Choroid plexus epithelial cell (primary cell): ENCODE results near the gene PHLDB2.

Source experiments
- DNase-seq: peaks from one replicate; pipeline ENCODE4 v3.0.0-alpha.2; 2010; ENCODE audit warnings: low read depth
- H3K4me3 ChIP-seq: 2 replicates; pipeline ENCODE4 v1.5.1; 2011; ENCODE audit warnings: low read depth, mild to moderate bottlenecking, control low read depth, low read length, moderate library complexity
- TF ChIP-seq, protein P1 (sequence below): conservative IDR thresholded peaks from 2 replicates; pipeline ENCODE4 v1.5.1; 2011; ENCODE audit warnings: low read depth, mild to moderate bottlenecking, control low read depth, inconsistent platforms, low read length, moderate library complexity

The PHLDB2 gene

DNA sequence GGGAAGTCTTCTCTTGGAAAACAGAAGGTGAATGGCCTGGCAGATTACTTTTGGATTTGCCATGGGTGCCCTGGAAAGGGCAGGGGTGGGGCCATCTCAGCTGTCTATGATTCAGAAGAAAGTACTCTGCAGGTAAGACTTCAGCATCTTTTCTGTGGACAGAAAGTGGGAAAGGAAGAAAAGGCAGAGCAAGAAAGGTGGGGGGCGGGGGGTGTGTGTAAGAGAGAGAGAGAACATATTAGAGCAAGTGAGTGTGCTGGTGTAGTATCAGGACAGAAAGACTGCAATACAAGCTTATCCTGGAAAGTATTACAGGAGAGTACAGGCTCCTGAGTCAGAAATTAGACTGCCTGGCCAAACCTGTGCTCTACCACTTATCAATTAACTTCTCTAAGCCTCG, 145.1 kb downstream of the PHLDB2 start:
- no peak for DNase-seq
- TF ChIP-seq, protein P1, sequence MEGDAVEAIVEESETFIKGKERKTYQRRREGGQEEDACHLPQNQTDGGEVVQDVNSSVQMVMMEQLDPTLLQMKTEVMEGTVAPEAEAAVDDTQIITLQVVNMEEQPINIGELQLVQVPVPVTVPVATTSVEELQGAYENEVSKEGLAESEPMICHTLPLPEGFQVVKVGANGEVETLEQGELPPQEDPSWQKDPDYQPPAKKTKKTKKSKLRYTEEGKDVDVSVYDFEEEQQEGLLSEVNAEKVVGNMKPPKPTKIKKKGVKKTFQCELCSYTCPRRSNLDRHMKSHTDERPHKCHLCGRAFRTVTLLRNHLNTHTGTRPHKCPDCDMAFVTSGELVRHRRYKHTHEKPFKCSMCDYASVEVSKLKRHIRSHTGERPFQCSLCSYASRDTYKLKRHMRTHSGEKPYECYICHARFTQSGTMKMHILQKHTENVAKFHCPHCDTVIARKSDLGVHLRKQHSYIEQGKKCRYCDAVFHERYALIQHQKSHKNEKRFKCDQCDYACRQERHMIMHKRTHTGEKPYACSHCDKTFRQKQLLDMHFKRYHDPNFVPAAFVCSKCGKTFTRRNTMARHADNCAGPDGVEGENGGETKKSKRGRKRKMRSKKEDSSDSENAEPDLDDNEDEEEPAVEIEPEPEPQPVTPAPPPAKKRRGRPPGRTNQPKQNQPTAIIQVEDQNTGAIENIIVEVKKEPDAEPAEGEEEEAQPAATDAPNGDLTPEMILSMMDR, result no peak
- no peak overlapping the region for H3K4me3 ChIP-seq

DNA sequence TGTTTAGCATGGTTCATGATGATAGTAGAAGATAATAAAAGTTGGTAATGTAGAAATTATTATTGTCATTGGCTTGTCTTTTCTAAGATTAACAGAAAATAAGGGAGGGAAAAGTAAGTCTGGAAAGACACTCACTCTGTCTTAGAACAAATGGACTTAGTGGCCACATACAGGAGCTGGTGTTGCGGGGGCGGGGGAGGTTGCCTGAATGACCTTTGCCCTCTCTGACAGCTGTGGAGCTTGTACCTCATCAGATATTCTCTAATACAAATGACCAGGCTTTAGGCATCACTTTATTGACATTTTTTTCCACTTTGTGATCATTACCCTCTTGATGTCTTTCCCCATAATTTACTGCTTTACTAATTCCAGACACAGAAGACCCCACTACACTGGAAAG, 145.6 kb downstream of the PHLDB2 start:
- H3K4me3 ChIP-seq, result no peak overlapping the region
- TF ChIP-seq, protein P1, result no peak
- no peak for DNase-seq

DNA sequence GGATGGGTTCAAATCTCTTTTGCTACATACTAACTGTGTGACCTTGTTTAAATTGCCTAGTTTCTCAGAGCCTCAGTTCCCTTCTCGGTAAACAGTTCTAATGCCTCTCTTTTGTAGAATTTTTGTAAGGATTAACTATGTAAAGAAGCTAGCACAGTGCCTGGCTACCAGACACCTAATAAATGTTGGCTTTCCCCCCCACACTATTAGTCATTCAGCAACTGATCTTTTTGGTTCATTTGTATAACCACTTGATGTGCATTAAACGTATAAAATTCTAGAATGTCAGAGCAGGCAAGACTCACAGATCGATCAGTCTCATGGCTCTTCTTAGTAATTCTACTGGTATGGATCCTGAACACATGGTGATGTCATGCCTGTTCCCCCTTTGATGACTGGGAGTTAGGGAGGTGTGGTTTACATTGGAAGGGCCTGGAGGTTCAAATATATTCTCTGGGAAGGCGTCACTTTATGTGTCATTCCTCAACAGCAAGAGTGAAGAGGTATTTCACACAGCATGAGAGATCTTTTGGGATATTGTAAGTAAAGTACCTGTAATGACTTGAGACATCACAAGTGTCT, 146.1 kb downstream of the PHLDB2 start:
- DNase-seq, result no peak
- TF ChIP-seq, protein P1, result no peak
- H3K4me3 ChIP-seq, result no peak overlapping the region

DNA sequence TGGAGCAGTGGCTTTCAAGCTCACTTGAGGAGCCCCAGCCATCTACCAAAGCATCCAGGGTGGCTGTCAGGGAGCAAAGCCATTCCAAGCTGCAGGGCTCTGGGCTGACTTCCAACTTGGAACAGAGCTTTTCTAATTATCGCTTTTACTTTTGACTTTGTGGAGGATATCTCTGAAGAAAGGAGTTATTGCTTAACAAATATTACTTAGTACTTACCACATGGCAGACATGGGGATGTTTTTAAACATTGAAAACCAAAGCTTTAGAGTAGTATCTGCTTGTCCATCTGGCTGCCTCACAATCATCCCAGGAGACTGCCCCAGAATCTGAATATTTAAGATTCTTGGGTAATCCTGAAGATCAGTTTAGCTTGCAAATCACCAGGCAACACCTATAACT, 148.6 kb downstream of the PHLDB2 start:
- H3K4me3 ChIP-seq, result no peak overlapping the region
- TF ChIP-seq, protein P1, result no peak
- DNase-seq, result peak; percentile 85

DNA sequence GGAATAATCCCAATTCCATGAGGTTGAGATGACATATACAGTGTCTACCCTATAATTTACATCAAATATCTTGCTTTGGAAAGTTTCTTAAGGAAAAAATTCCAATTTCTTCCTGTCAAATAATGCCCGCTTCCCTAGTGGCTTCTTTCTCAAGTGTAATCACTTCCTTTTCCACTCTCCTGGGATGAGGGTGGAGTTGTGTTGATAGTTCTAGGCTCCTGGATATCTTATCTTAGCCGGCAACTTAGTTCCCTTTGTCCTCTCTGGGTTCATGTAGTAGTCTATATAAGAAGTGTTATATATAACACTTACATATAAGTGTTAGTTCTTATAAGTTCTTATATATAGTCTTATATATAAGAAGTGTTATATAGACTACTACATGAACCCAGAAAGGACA, 150.6 kb downstream of the PHLDB2 start:
- H3K4me3 ChIP-seq, result no peak overlapping the region
- TF ChIP-seq, protein P1, result no peak
- no peak for DNase-seq

DNA sequence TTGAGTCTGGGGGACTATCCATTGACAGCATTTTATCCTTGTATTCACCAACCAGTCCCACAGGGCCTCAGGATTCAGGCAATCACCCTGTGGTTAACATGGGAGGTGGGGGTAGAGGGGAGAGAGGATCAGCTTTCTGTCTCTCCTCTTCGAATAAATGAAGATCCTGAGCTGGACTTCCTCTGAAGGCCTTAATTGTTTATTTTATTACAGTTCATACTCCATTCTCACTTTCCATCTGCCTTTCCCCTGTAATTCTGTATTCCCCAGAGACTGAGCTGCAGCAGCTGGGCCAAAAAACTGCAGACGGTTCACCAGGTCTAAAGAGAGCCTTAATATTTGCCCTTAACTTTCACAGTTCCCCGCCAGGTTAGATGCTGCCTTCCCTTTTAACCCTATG, 151.6 kb downstream of the PHLDB2 start:
- TF ChIP-seq, protein P1, result no peak
- H3K4me3 ChIP-seq, result no peak overlapping the region
- DNase-seq, result peak; percentile 59

GRCh38 chr3:112011376-112011940, 152.4 kb downstream of the PHLDB2 start:
- H3K4me3 ChIP-seq, result no peak overlapping the region
- no peak for DNase-seq
- TF ChIP-seq, protein P1, result no peak
